ENCODE measurements around the gene NCOR1.
"Not testable (repeated sequence)": the region's sequence is repeated elsewhere in the genome, so short reads cannot be mapped to it uniquely, and the experiment has no call there.

Gene NCOR1

DNA sequence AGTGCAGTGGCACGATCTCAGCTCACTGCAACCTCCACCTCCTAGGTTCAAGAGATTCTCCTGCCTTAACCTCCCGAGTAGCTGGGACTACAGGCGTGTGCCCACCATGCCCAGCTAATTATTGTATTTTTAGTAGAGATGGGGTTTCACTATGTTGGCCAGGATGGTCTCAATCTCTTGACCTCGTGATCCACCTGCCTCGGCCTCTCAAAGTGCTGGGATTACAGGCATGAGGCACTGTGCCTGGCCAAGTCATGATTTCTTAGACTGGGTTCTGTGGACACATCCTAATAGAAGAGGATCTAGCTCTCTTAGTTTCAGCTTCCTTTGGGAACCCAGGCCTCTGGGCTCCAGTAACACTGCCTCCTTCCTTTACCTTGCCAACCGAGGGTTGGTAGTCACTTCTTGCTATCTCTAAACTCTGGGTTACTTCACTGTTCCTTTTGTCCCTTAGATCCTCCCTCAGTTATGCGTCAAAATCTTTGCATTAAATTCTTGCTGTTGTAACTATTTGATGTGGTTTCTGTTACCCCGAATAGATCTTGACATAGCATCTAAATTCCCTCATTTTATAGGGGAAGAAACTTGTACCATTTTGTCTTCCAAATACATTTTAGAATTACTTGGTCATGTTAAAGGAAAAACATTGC, 14.7 kb upstream of the NCOR1 start:
- not testable (repeated sequence) for H2AFZ ChIP-seq (ENCODE audit: low read depth, low read length); H3K23ac ChIP-seq (ENCODE audit: low read length in 2 of 2); H3K9ac ChIP-seq (ENCODE audit: low read length); H3K4me2 ChIP-seq (ENCODE audit: low read length, poor library complexity, severe bottlenecking); H3K18ac ChIP-seq (ENCODE audit: low read depth in 1 of 2, low read length in 2 of 2); H2BK15ac ChIP-seq (ENCODE audit: low read depth, poor library complexity, severe bottlenecking); H4K91ac ChIP-seq (ENCODE audit: low read length); H2BK12ac ChIP-seq (ENCODE audit: low read length in 2 of 2); H2BK5ac ChIP-seq (ENCODE audit: low read depth, low read length, poor library complexity, severe bottlenecking); H3K36me3 ChIP-seq (ENCODE audit: control insufficient read depth in 1 of 2, insufficient read depth in 2 of 2, low read depth in 1 of 2, low read length in 2 of 2); H3K9me3 ChIP-seq (ENCODE audit: control insufficient read depth, low read length); DNase-seq; H3K4me1 ChIP-seq (ENCODE audit: control insufficient read depth, insufficient read depth, low read depth, low read length); H3K27me3 ChIP-seq (ENCODE audit: control insufficient read depth in 1 of 2, insufficient read depth in 1 of 2, low read length in 2 of 2); H3K4ac ChIP-seq (ENCODE audit: low read depth in 1 of 2, low read length in 2 of 2); H2BK120ac ChIP-seq (ENCODE audit: low read depth, low read length); H4K8ac ChIP-seq (ENCODE audit: low read length); H3K4me3 ChIP-seq (ENCODE audit: insufficient read depth in 1 of 2, low read depth in 1 of 2, low read length in 2 of 2); H3K27ac ChIP-seq (ENCODE audit: low read length, poor library complexity, severe bottlenecking); H3K14ac ChIP-seq (ENCODE audit: low read length in 2 of 2)
- 96% methylated on average over 7 of the region's 8 CpGs for WGBS
- peak overlapping the region; percentile 91 for H2AK5ac ChIP-seq (ENCODE audit: low read length, severe bottlenecking)
- H3K79me1 ChIP-seq (replicated peaks; ENCODE audit: low read length, poor library complexity, severe bottlenecking) = peaks cover 15% of the 10 kb centered on the region

DNA sequence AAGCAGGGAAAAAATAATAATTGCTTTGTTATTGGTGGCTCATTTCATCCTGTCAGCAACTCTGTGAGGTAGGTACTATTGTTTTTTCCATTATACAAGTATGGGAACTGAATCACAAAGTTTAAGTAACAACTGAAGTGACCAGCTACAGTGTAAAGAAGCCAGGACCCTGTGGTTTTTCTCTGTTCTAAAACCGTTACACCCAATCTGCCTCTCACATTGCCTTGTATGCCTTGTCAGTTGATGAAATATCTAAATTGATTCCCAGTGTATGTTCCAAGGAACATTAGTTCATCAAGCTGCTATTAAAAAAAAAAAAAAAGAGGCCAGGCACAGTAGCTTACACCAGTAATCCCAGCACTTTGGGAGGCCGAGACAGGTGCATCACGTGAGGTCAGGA, 7.1 kb upstream of the NCOR1 start:
- WGBS = 100% methylated on average over 2 of the region's 3 CpGs
- Histone ChIP-seq H3K14ac (ENCODE audit: low read length in 2 of 2) (no peak overlapping the region), H2AFZ (ENCODE audit: low read depth, low read length) (no peak overlapping the region)

DNA sequence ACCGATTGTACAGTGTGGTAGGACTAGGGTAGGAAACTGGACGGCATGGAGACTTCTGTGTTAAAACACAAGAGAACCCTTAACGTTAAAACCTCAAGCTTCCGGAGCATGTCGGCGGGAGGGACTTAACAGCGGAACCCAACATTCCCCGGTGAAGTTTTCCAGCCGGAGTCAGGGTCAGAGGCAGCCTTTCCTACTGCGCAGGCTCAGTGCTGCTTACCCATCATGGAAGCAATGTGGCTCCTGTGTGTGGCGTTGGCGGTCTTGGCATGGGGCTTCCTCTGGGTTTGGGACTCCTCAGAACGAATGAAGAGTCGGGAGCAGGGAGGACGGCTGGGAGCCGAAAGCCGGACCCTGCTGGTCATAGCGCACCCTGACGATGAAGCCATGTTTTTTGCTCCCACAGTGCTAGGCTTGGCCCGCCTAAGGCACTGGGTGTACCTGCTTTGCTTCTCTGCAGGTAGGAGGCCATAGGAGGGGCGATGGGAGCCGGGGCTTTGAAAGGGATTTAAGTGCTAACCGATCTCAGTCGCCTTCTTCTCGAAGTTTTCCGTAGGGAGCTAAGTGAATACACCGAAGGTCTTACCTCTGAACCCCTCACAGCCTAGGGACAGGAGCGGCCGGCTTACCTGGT, 1.8 kb upstream of the NCOR1 start, which contains the start of gene PIGL:
Gene PIGL, plus strand, starts transcription at position 209 of the 634 bp plus-strand sequence. Its CDS starts 17 bp downstream, at position 226.
- peaks cover 9% of the 10 kb centered on the region for H3K4me1 ChIP-seq (ENCODE audit: control insufficient read depth, insufficient read depth, low read depth, low read length)
- H3K4me2 ChIP-seq (ENCODE audit: low read length, poor library complexity, severe bottlenecking) = peak within 1 kb of the TSS; percentile 81
- peak within 1 kb of the TSS; percentile 100 for H4K8ac ChIP-seq (ENCODE audit: low read length)
- H3K27me3 ChIP-seq (ENCODE audit: control insufficient read depth in 1 of 2, insufficient read depth in 1 of 2, low read length in 2 of 2) = no peaks in the 10 kb centered on the region
- no peaks in the 10 kb centered on the region for H3K9me3 ChIP-seq (ENCODE audit: control insufficient read depth, low read length)
- H4K91ac ChIP-seq (ENCODE audit: low read length) = peak within 1 kb of the TSS; percentile 99
- peak within 1 kb of the TSS; percentile 99 to 100 for H3K18ac ChIP-seq (ENCODE audit: low read depth in 1 of 2, low read length in 2 of 2)
- peak within 1 kb of the TSS; percentile 80 for H2BK15ac ChIP-seq (ENCODE audit: low read depth, poor library complexity, severe bottlenecking)
- H2BK12ac ChIP-seq (ENCODE audit: low read length in 2 of 2) = no peak within 1 kb of the TSS
- peak within 1 kb of the TSS in 1 of 2 experiments; percentile 65 for H3K23ac ChIP-seq (ENCODE audit: low read length in 2 of 2)
- H3K9ac ChIP-seq (ENCODE audit: low read length) = peak within 1 kb of the TSS; percentile 95
- peak; percentile 95 for DNase-seq
- 1% methylated on average over 29 of the region's 29 CpGs for WGBS
- peak within 1 kb of the TSS in 1 of 2 experiments; percentile 99 for H3K14ac ChIP-seq (ENCODE audit: low read length in 2 of 2)
- peaks cover 0 to 3% of the 10 kb centered on the region in 2 experiments for H3K36me3 ChIP-seq (ENCODE audit: control insufficient read depth in 1 of 2, insufficient read depth in 2 of 2, low read depth in 1 of 2, low read length in 2 of 2)
- peak within 1 kb of the TSS; percentile 92 to 98 for H3K4me3 ChIP-seq (ENCODE audit: insufficient read depth in 1 of 2, low read depth in 1 of 2, low read length in 2 of 2)
- H2AK5ac ChIP-seq (ENCODE audit: low read length, severe bottlenecking) = no peak within 1 kb of the TSS
- H2BK5ac ChIP-seq (ENCODE audit: low read depth, low read length, poor library complexity, severe bottlenecking) = no peak within 1 kb of the TSS
- peak within 1 kb of the TSS; percentile 80 for H3K27ac ChIP-seq (ENCODE audit: low read length, poor library complexity, severe bottlenecking)
- no peak within 1 kb of the TSS for H2BK120ac ChIP-seq (ENCODE audit: low read depth, low read length)
- peaks cover 3% of the 10 kb centered on the region for H3K79me1 ChIP-seq (replicated peaks; ENCODE audit: low read length, poor library complexity, severe bottlenecking)
- H3K4ac ChIP-seq (ENCODE audit: low read depth in 1 of 2, low read length in 2 of 2) = peak within 1 kb of the TSS; percentile 87 to 96
- H2AFZ ChIP-seq (ENCODE audit: low read depth, low read length) = peak within 1 kb of the TSS; percentile 66

More for the DNA sequence above, 7.1 kb upstream of the NCOR1 start:
- Histone ChIP-seq H2BK12ac (ENCODE audit: low read length in 2 of 2) (no peak overlapping the region), H3K4ac (ENCODE audit: low read depth in 1 of 2, low read length in 2 of 2) (no peak overlapping the region), H2AK5ac (ENCODE audit: low read length, severe bottlenecking) (no peak overlapping the region), H3K4me1 (ENCODE audit: control insufficient read depth, insufficient read depth, low read depth, low read length) (peaks cover 2% of the 10 kb centered on the region), H3K18ac (ENCODE audit: low read depth in 1 of 2, low read length in 2 of 2) (no peak overlapping the region), H3K9me3 (ENCODE audit: control insufficient read depth, low read length) (no peaks in the 10 kb centered on the region), H2BK5ac (ENCODE audit: low read depth, low read length, poor library complexity, severe bottlenecking) (no peak overlapping the region), H3K4me2 (ENCODE audit: low read length, poor library complexity, severe bottlenecking) (no peak overlapping the region), H4K91ac (ENCODE audit: low read length) (no peak overlapping the region), H3K9ac (ENCODE audit: low read length) (no peak overlapping the region), H3K23ac (ENCODE audit: low read length in 2 of 2) (no peak overlapping the region), H2BK120ac (ENCODE audit: low read depth, low read length) (no peak overlapping the region), H3K4me3 (ENCODE audit: insufficient read depth in 1 of 2, low read depth in 1 of 2, low read length in 2 of 2) (no peak overlapping the region), H3K27me3 (ENCODE audit: control insufficient read depth in 1 of 2, insufficient read depth in 1 of 2, low read length in 2 of 2) (no peaks in the 10 kb centered on the region), H3K27ac (ENCODE audit: low read length, poor library complexity, severe bottlenecking) (no peak overlapping the region), H4K8ac (ENCODE audit: low read length) (no peak overlapping the region), H2BK15ac (ENCODE audit: low read depth, poor library complexity, severe bottlenecking) (no peak overlapping the region), H3K36me3 (ENCODE audit: control insufficient read depth in 1 of 2, insufficient read depth in 2 of 2, low read depth in 1 of 2, low read length in 2 of 2) (peaks cover 0 to 3% of the 10 kb centered on the region in 2 experiments), H3K79me1 (replicated peaks; ENCODE audit: low read length, poor library complexity, severe bottlenecking) (peaks cover 19% of the 10 kb centered on the region)
- no peak for DNase-seq

DNA sequence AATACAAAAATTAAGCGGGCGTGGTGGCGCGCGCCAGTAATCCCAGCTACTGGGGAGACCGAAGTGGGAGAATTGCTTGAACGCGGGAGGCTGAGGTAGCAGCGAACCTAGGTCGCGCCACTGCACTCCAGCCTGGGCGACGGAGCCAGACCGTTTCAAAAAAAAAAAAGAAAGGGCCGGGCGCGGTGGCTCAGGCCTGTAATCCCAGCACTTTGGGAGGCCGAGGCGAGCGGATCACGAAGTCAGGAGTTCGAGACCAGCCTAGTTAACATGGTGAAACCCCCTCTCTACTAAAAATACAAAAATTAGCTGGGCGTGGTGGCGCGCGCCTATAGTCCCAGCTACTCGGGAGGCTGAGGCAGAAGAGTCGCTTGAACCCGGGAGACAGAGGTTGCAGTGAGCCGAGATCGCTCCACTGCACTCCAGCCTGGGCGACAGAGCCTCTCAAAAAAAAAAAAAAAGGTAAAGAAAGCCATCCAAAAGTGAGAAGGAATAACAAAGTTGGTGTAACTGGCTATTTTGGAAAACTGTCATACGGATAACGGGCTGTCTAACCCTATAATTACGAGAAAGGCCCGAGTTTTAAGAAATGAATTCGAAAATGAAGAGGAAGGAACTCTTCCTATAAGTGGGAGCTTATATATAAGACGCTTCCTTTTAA, 1.1 kb upstream of the NCOR1 start:
- 85% methylated on average over 32 of the region's 38 CpGs for WGBS
- not testable (repeated sequence) for H2BK15ac ChIP-seq (ENCODE audit: low read depth, poor library complexity, severe bottlenecking); H2BK120ac ChIP-seq (ENCODE audit: low read depth, low read length); H3K9me3 ChIP-seq (ENCODE audit: control insufficient read depth, low read length); H3K14ac ChIP-seq (ENCODE audit: low read length in 2 of 2); H2AFZ ChIP-seq (ENCODE audit: low read depth, low read length); H3K27me3 ChIP-seq (ENCODE audit: control insufficient read depth in 1 of 2, insufficient read depth in 1 of 2, low read length in 2 of 2); H2BK5ac ChIP-seq (ENCODE audit: low read depth, low read length, poor library complexity, severe bottlenecking); H2AK5ac ChIP-seq (ENCODE audit: low read length, severe bottlenecking); H4K91ac ChIP-seq (ENCODE audit: low read length); H2BK12ac ChIP-seq (ENCODE audit: low read length in 2 of 2); H3K79me1 ChIP-seq (replicated peaks; ENCODE audit: low read length, poor library complexity, severe bottlenecking); DNase-seq; H3K4me1 ChIP-seq (ENCODE audit: control insufficient read depth, insufficient read depth, low read depth, low read length); H3K36me3 ChIP-seq (ENCODE audit: control insufficient read depth in 1 of 2, insufficient read depth in 2 of 2, low read depth in 1 of 2, low read length in 2 of 2); H3K23ac ChIP-seq (ENCODE audit: low read length in 2 of 2)
- H4K8ac ChIP-seq (ENCODE audit: low read length) = peak overlapping the region; percentile 100
- peak overlapping the region; percentile 83 to 100 for H3K18ac ChIP-seq (ENCODE audit: low read depth in 1 of 2, low read length in 2 of 2)
- H3K9ac ChIP-seq (ENCODE audit: low read length) = peak overlapping the region; percentile 95
- H3K4ac ChIP-seq (ENCODE audit: low read depth in 1 of 2, low read length in 2 of 2) = peak overlapping the region in 1 of 2 experiments; percentile 87
- H3K4me3 ChIP-seq (ENCODE audit: insufficient read depth in 1 of 2, low read depth in 1 of 2, low read length in 2 of 2) = peak overlapping the region in 1 of 2 experiments; percentile 98
- peak overlapping the region; percentile 80 for H3K27ac ChIP-seq (ENCODE audit: low read length, poor library complexity, severe bottlenecking)
- H3K4me2 ChIP-seq (ENCODE audit: low read length, poor library complexity, severe bottlenecking) = peak overlapping the region; percentile 8

All from mesenchymal stem cell (in vitro differentiated cells and primary cell).